ENCODE results near the gene BCAP31. TPM values are rescaled to one million over a fixed set of nuclear protein-coding genes. Genes with fewer than 3 reads are reported as not detected.

Gene BCAP31
- total RNA-seq, 4 donors from 2014 or later, result 37.6 to 113 (median 74.4) TPM

- H3K9me3 ChIP-seq, result no peaks in the 10 kb centered on the region
- WGBS, 2 donors (ENCODE audit: low coverage in 1 of 2), result 56% methylated on average over 12 of the region's 12 CpGs; no CpG with 5 or more reads in 1 of the 2 donors
- no peaks in the 10 kb centered on the region for H3K27me3 ChIP-seq
- peak overlapping the region; percentile 95 to 98 (median 97) for H3K27ac ChIP-seq
- H3K4me3 ChIP-seq, result peak overlapping the region; percentile 61 to 88 (median 82)
- TF ChIP-seq POLR2A (IDR thresholded peaks at IDR 0.05) (no peak), CTCF (IDR thresholded peaks at IDR 0.05) (peak in 1 of 5 experiments; percentile 8)
- no peaks in the 10 kb centered on the region for H3K36me3 ChIP-seq
- peaks cover 21 to 45% (median 40%) of the 10 kb centered on the region in 4 donors for H3K4me1 ChIP-seq
- intact Hi-C loops (cut with DNase I; ENCODE audit: low total_unique reads) (no loop called here), in situ Hi-C loops (cut with MboI; ENCODE audit: low pct_ligation_motif_present in 1 of 4, low pct_unique_long_range_greater_than_20kb in 1 of 4, low sequenced_read_pairs in 3 of 4) (no loop called here)
- DNase-seq, result peak; percentile 24
Observed at GRCh38 chrX:153722704-153723350, 1.4 kb downstream of the BCAP31 start.

- no peaks in the 10 kb centered on the region for H3K36me3 ChIP-seq
- in situ Hi-C loops (cut with MboI; ENCODE audit: low pct_ligation_motif_present in 1 of 4, low pct_unique_long_range_greater_than_20kb in 1 of 4, low sequenced_read_pairs in 3 of 4) (no loop called here), intact Hi-C loops (cut with DNase I; ENCODE audit: low total_unique reads) (no loop called here)
- TF ChIP-seq POLR2AphosphoS5 (IDR thresholded peaks at IDR 0.05) (no peak), CTCF (IDR thresholded peaks at IDR 0.05) (no peak), EP300 (IDR thresholded peaks at IDR 0.05; ENCODE audit: low read depth) (no peak), POLR2A (IDR thresholded peaks at IDR 0.05) (no peak)
- DNase-seq, result no peak
- WGBS, 2 donors (ENCODE audit: low coverage in 1 of 2), result 66% methylated on average over 2 of the region's 2 CpGs; no CpG with 5 or more reads in 1 of the 2 donors
- peaks cover 6 to 15% (median 10%) of the 10 kb centered on the region in 4 donors for H3K4me1 ChIP-seq
- H3K4me3 ChIP-seq, result no peak overlapping the region
- H3K27ac ChIP-seq, result no peak overlapping the region
- no peaks in the 10 kb centered on the region for H3K9me3 ChIP-seq
- no peaks in the 10 kb centered on the region for H3K27me3 ChIP-seq
Observed at GRCh38 chrX:153719701-153720100, 4.5 kb downstream of the BCAP31 start.

- TF ChIP-seq CTCF (IDR thresholded peaks at IDR 0.05) (no peak), EP300 (IDR thresholded peaks at IDR 0.05; ENCODE audit: low read depth) (no peak), POLR2AphosphoS5 (IDR thresholded peaks at IDR 0.05) (no peak)
- in situ Hi-C loops (cut with MboI; ENCODE audit: low pct_ligation_motif_present in 1 of 4, low pct_unique_long_range_greater_than_20kb in 1 of 4, low sequenced_read_pairs in 3 of 4) (no loop called here), intact Hi-C loops (cut with DNase I; ENCODE audit: low total_unique reads) (no loop called here)
- H3K4me1 ChIP-seq, result peaks cover 6 to 15% (median 10%) of the 10 kb centered on the region in 4 donors
- 79% methylated on average over 2 of the region's 2 CpGs; no CpG with 5 or more reads in 1 of the 2 donors for WGBS, 2 donors (ENCODE audit: low coverage in 1 of 2)
- H3K9me3 ChIP-seq, result no peaks in the 10 kb centered on the region
- H3K36me3 ChIP-seq, result no peaks in the 10 kb centered on the region
- DNase-seq, result no peak
- no peak overlapping the region for H3K27ac ChIP-seq
- H3K4me3 ChIP-seq, result no peak overlapping the region
- no peaks in the 10 kb centered on the region for H3K27me3 ChIP-seq
Observed at GRCh38 chrX:153719238-153719637, 4.9 kb downstream of the BCAP31 start.

- Histone ChIP-seq H3K9me3 (no peaks in the 10 kb centered on the region), H3K36me3 (no peaks in the 10 kb centered on the region), H3K4me3 (no peak overlapping the region), H3K27ac (no peak overlapping the region), H3K27me3 (no peaks in the 10 kb centered on the region), H3K4me1 (peaks cover 0 to 6% (median 4%) of the 10 kb centered on the region in 4 donors)
- in situ Hi-C loops (cut with MboI; ENCODE audit: low pct_ligation_motif_present in 1 of 4, low pct_unique_long_range_greater_than_20kb in 1 of 4, low sequenced_read_pairs in 3 of 4) (no loop called here), intact Hi-C loops (cut with DNase I; ENCODE audit: low total_unique reads) (no loop called here)
- TF ChIP-seq POLR2AphosphoS5 (IDR thresholded peaks at IDR 0.05), result no peak
- no peak for TF ChIP-seq POLR2A (IDR thresholded peaks at IDR 0.05)
- no peak for TF ChIP-seq CTCF (IDR thresholded peaks at IDR 0.05)
- no peak for TF ChIP-seq EP300 (IDR thresholded peaks at IDR 0.05; ENCODE audit: low read depth)
- 83% methylated on average over 9 of the region's 9 CpGs; no CpG with 5 or more reads in 1 of the 2 donors for WGBS, 2 donors (ENCODE audit: low coverage in 1 of 2)
- DNase-seq, result no peak
Observed at GRCh38 chrX:153717445-153717844, 6.7 kb downstream of the BCAP31 start.

All from transverse colon (tissue), 4 donors.